Astrocyte of the spinal cord (primary cell): ENCODE measurements around the gene KIF4A.

Experiments used
- DNase-seq: peaks from one replicate; pipeline ENCODE4 v3.0.0; 2011; ENCODE audit warnings: low read depth, low spot score
- H3K4me3 ChIP-seq: 2 replicates; pipeline ENCODE4 v1.5.1; 2011; ENCODE audit warnings: low read depth, mild to moderate bottlenecking, low read length, moderate library complexity
- in situ Hi-C: cut with HindIII; loops from 2 replicates; pipeline ENCODE4 v1.10.0; 2017; ENCODE audit warnings: low sequenced_read_pairs
- TF ChIP-seq, protein P1 (sequence below): IDR thresholded peaks from 2 replicates; pipeline ENCODE4 v1.5.1; 2012; ENCODE audit warnings: low read depth, mild to moderate bottlenecking, low read length, inconsistent platforms

The KIF4A gene

DNA sequence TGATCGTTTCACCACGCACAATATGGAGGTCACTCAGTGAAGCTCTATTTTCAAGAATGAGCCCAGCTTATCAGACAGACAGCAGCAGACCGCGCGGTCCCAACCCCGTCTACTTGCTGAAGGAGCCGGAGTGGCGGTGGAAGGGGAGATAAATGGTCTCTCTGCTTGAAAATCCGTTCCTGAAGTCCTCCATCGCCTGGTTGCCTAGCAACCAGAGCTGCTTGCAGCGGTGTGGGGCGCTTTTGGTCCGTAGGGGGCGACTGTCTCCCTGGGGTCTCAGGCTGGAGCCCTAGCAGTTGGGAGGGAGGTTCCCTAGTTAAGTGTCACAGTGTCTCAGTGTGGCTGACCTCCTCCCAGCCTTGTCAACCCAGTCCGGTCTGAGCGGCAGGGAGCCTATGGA, 146.4 kb downstream of the KIF4A start:
- TF ChIP-seq, protein P1, sequence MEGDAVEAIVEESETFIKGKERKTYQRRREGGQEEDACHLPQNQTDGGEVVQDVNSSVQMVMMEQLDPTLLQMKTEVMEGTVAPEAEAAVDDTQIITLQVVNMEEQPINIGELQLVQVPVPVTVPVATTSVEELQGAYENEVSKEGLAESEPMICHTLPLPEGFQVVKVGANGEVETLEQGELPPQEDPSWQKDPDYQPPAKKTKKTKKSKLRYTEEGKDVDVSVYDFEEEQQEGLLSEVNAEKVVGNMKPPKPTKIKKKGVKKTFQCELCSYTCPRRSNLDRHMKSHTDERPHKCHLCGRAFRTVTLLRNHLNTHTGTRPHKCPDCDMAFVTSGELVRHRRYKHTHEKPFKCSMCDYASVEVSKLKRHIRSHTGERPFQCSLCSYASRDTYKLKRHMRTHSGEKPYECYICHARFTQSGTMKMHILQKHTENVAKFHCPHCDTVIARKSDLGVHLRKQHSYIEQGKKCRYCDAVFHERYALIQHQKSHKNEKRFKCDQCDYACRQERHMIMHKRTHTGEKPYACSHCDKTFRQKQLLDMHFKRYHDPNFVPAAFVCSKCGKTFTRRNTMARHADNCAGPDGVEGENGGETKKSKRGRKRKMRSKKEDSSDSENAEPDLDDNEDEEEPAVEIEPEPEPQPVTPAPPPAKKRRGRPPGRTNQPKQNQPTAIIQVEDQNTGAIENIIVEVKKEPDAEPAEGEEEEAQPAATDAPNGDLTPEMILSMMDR: peak; percentile 17
- in situ Hi-C loops: no loop called here
- no peak for DNase-seq
- H3K4me3 ChIP-seq: no peak overlapping the region

DNA sequence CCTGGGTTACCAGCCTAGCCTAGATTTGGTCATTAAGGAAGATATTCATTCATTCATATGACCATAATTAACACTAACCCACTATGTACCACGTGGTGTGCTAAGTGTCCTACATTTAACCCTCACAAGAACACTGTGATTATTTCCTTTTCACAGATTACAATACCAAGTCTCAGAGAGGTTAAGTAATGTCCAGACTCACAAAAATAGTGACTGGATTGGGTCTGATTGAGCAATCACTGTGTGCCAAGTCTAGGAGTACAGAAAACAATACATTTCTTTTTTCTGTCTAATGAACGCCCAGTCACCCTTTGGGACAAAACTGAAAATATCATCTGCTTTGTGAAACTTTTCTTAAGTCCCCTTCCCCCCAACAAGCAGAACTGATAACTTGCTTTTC, 147.1 kb downstream of the KIF4A start:
- TF ChIP-seq, protein P1: no peak
- no peak for DNase-seq
- H3K4me3 ChIP-seq: no peak overlapping the region
- in situ Hi-C loops: no loop called here

DNA sequence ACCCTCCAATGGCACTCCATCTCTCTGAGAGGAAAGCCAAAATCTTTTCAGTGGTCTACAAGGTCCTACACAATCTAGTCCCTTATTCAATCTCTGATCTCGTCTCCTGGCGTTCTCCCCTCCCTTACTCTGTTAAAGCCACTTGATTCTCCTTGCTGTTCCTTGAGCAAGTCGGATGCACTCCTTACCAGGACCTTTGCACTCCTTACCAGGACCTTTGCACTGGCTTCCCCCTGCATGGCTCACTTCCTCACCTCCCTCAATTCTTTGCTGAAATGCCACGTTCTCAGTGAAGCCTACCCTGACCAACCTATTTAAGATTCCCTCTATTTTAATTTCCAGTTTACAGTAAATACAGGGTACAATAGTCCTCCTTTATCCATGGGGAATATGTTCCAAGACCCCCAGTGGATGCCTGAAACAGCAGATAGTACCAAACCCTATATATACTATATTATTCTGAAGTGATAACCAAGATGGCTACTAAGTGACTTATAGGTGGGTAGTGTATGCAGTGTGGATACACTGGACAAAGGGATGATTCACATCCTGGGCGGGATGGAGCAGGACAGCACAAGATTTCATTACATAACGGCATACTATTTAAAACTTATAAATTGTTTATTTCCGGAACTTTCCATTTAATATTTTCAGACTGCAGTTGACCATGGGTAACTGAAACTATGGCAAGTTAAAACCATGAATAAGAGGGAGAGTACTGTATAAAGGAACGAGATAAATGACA, 148.2 kb downstream of the KIF4A start:
- in situ Hi-C loops: no loop called here
- no peak for DNase-seq
- TF ChIP-seq, protein P1: no peak
- no peak overlapping the region for H3K4me3 ChIP-seq

DNA sequence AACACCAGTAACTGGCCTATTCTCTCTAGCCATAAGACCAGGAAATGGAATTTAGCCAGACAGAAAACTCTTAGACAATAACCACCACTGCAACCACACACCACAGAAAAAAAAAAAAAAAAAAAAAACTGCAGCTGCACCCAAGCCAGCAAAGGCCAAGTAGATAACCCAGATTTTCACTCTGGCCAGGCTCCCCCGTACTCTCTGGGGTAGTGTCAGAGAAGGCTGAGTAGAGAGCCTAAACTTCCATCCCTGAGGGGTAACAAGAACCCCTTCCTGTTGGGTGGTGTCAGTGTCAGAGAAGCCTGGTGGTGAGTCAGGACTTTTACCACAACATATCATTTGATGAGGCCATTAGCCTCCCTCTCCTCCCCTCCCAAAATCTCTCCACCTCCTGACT, 149.1 kb downstream of the KIF4A start:
- H3K4me3 ChIP-seq: no peak overlapping the region
- in situ Hi-C loops: no loop called here
- peak; percentile 22 for DNase-seq
- TF ChIP-seq, protein P1: no peak

DNA sequence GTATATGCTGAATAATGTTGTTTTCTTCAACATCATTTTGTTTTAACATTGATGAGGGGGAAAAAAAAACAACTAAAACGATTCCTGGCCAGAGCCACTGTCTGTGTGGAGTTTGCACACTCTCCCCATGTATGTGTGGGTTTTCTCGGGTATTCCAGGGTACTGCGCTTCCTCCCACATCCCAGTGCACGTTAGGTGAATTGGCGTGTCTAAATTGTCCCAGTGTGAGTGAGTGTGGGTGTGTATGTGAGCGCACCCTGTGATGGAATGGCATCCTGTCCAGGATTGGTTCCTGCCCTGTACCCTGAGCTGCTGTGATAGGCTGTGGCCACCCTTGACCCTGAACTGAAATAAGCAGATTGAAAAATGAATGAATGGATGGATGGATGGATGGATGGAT, 152.3 kb downstream of the KIF4A start:
- no peak for DNase-seq

DNA sequence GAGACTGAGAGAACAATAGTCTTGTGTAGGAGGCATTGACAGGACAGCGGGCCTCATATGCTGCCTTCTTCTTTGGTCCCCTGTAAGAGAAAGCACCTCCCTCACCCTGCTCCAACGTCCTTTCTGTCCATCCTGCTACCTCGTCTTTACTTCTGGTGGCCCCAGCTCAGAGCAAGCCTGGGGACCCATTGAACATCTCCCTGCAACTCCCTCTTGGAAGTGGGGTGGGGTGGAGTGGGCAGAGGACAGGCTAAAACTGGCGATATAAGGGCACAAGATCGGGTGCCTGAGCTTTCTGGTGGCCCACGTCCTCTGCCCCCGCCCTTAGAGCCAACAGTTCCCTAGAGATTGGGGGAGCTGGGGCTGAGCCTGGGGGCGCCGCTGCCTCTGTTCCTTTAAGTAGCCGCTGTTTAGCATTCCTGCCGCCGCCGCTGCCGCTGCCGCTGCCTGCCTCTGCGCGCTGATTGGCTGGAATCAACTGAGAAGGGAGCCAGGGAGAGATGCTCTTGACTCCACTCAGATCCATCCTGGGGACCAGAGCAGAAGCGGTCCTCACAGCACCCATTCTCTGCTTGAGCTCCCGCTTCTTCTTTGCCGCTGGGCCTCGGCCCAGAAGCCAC, 154.5 kb downstream of the KIF4A start, which contains the start of gene DLG3:
Gene DLG3, plus strand, starts transcription at position 510 of the 620 bp plus-strand sequence. CDS start 367 bp downstream, outside the sequence.
- no peak within 1 kb of the TSS for H3K4me3 ChIP-seq
- in situ Hi-C loops: no loop called here

More for the DNA sequence above, 152.3 kb downstream of the KIF4A start:
- H3K4me3 ChIP-seq: no peak overlapping the region
- in situ Hi-C loops: no loop called here
- TF ChIP-seq, protein P1: no peak

More for the DNA sequence above, 154.5 kb downstream of the KIF4A start, which contains the start of gene DLG3:
- TF ChIP-seq, protein P1: no peak
- DNase-seq: peak; percentile 33
